GM21360 (cell line): ENCODE measurements around the gene GDPD5.

Experiments
- ATAC-seq: cut with Tn5 transposase; IDR thresholded peaks from one replicate; pipeline ENCODE4 v1.9.1; 2021; ENCODE audit warnings: mild to moderate bottlenecking, moderate library complexity; ENCODE audit not compliant: unreplicated experiment

Gene GDPD5

DNA sequence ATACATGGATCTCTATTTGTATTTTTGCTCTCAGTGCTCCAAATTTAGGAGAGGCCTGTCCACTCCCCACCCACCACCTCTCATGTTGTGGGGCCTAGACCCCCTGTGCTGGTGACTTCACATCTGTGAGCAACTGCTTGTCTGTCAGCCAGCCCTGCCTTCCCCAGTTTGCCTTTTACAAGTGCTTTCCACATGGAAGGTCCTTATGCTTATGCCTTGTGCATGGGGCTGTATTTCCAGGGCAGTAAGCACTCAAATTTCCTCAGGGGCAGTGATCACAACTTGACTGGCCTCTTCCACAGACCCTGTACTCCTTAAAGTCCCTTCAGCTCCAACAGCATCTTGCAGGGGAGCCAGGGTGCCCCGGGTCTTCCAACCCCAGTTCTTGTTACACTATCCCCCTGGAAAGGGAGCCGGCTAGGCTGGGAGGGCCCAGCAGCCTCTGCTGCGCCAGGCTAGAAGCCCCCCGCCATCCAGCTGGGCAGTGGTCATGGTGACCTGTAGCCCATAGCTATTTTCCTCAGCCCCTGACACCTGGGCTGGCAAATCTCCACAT is 29.9 kb downstream of the GDPD5 start:
- ATAC-seq: no peak

GRCh38 chr11:75493626-75494025 is 32.1 kb downstream of the GDPD5 start:
- ATAC-seq: no peak

DNA sequence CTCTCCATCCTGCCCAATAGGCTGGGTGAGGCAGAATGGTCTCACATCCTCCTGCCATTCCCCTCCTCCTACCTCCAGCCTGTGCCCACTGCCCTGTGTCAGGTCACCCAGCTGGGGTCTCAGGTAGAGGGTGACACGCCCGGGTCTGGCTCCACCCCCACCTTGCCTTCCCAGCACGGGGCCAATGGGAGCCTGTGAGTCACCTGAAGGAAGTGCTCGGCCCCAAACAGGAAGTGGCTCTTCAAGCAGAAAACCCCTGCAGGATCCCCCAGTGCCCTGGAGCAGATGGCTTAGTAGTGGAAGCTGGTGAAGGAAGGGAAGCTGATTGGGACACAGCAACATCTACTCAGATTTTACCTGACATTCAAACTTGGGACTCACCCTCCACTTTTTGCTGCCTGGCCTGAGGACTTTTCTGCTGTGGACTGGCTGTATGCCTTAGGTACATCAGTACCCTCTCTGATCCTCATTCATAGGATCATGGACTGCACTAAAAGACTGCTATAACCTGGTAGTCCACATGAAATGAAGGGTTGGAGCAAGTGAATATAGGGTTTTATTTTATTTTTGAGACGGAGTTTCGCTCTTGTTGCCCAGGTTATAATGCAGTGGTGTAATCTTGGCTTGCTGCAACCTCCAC is 33.4 kb downstream of the GDPD5 start:
- ATAC-seq: peak; percentile 52

- ATAC-seq: no peak
Observed at GRCh38 chr11:75491465-75491864, 34.3 kb downstream of the GDPD5 start.

- no peak for ATAC-seq
Observed at GRCh38 chr11:75490221-75491181, 35.2 kb downstream of the GDPD5 start.

- ATAC-seq: no peak
Observed at GRCh38 chr11:75487365-75487764, 38.4 kb downstream of the GDPD5 start.

- ATAC-seq: no peak
Observed at GRCh38 chr11:75485742-75486141, 40.0 kb downstream of the GDPD5 start.

DNA sequence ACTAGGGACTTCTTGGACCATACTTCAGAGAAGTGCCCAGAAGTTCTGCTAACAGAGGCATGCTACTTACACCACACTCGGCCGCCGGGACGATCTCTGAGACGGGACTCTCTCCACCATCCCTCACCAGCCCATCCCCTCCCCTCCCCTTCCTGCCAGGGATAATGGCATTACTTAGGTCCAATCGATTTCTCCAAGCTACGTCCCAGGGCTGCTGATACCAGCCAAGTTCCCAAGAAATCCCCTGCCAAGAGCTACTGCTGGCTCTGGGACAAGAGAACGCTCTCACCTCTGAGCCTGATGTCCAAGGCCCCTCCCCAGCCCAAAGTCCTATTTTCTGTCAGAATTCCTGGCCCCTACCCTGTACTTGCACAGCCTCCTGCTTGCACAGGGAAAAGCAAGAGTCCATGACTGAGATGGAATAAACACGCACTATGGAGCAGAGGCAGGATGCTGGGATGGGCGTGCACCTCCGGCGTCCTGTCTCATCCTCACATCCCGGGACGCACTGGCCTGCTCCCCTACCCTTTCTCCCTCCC is 42.7 kb downstream of the GDPD5 start:
- ATAC-seq: no peak

GRCh38 chr11:75481922-75482606 is 43.7 kb downstream of the GDPD5 start:
- ATAC-seq: no peak

GRCh38 chr11:75481223-75481921 is 44.4 kb downstream of the GDPD5 start:
- no peak for ATAC-seq

GRCh38 chr11:75480185-75481175 is 45.3 kb downstream of the GDPD5 start:
- no peak for ATAC-seq

- ATAC-seq: no peak
Observed at GRCh38 chr11:75479597-75480145, 46.1 kb downstream of the GDPD5 start.

DNA sequence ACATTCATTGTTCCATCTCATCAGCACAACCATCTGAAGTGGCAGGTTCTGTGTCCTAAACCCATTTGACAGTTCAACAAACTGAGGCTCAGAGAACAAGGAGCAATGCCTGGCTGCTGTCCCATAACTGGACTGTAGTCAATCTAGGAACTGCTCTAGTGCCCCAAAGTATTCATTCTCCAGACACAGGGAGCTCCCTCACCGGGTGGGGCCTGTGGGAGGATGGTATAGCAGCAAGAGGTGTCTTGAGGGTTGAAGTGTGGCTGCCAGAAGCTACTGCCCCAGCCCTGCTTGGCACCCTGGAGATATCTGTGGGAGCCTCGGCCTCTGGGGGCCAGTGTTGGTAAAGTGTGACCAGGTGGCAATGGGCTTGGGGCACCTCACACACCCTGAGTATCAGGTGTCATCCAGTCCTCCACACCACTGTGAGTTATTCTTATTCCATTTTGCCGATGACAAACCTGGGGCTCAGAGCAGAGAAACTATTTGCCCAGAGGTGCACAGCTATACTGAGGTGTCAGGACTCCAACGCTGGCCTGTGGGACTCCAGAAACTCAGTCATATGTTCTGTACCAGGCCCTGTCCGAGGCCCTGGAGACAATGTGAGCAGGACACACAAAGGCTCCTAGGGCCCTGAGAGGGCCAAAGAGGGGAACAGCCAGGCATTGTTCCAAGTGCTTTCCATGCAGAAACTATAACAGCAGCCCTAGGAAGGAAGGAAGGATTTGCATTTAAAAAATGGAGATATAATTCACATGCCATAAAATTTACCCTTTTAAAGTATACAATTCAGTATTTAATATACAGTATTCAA is 46.8 kb downstream of the GDPD5 start:
- no peak for ATAC-seq

DNA sequence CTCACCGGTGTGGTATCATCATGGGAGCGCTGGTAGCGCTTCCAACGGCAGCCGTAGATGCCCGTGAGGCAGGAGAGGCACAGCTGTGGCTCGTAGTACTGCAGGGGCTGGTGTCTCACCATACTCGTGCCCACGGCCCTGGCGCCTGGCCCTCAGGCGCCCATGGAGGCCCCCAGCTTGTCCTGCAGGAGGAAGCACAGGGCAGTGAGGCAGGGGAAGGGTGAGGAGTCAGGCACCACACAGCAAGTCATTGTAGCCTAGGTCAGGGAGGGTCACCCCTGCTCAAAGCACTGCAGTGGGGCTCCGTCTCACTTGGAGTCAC is 48.2 kb downstream of the GDPD5 start:
- ATAC-seq: no peak

- ATAC-seq: no peak
Observed at GRCh38 chr11:75476739-75477613, 48.8 kb downstream of the GDPD5 start.

DNA sequence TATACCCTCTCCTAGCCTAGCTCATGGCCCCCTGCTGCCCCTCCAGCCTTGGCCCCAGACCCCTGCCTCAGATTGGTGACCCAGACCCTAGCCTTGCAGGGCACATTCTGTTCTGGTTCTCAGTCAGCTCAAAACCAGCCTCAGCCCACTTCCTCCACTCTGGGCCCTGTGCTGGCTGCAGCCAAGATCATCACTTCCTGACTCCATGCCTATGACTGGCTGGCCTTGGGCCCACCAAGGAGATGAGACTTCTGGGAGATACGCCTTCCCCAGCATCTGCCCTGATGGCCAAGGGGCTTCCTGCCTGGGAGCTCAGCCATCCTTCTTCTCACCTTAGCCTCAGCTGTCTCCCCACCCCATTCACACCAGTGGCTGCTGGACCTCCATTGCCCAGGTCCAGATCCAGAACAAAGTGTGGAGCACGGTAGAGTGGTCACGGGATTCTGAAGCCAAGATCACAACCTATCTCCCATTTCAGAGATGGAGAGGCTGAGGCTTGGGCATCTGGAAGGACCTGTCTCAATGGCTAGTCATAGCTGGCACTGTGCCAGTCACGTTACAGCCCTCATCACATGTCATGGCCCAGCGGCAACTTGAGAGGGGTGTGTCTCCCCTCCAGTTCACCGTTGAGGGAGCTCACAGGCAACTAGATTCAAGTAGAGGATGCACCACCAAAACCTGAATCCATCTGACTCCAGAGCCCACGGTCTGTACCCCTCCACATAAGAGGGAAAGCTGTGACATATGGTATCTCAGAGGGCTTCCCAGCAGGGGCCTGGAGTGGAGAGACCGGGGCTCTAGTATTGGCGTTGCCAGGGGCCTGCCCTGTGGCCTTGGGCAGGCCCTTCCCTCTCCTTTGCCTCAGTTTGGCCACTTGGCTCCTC is 49.7 kb downstream of the GDPD5 start:
- no peak for ATAC-seq
